SK-N-SH (cell line): ENCODE results near the gene EP400. TPM values are rescaled to one million over a fixed set of nuclear protein-coding genes. Genes with fewer than 3 reads are reported as not detected.

Source experiments
- CTCF ChIA-PET: fragments of 300-600, 350-600 bp; formaldehyde crosslinking; extraction: SDS; loops from one replicate; lab custom pipeline; 2021; lab: Yijun Ruan, JAX
- POLR2A ChIA-PET: fragments of 350-600 bp; sonication (Branson Sonifier 250); formaldehyde crosslinking; extraction: SDS; loops from one replicate; lab custom pipeline; 2020; ENCODE audit warnings: antibody characterized with exemption, inconsistent platforms; lab: Yijun Ruan, JAX
- DNase-seq: peaks from one replicate; pipeline ENCODE4 v3.0.0; 2012
- H2AFZ ChIP-seq: fragments of 200-600 bp; sonication (generic); 2 replicates; pipeline ENCODE4 v1.8.1; 2016; ENCODE audit warnings: antibody characterized with exemption, mild to moderate bottlenecking, low read depth
- H3F3A ChIP-seq: fragments of 200-600 bp; sonication (generic); replicated peaks from 2 replicates; pipeline ENCODE3; 2016; ENCODE audit warnings: antibody characterized with exemption, mild to moderate bottlenecking; ENCODE audit not compliant: insufficient read depth
- H3K27ac ChIP-seq, 2 experiments: fragments of 200-500 bp in 1 of 2; fragments of 200-600 bp in 1 of 2; sonication (Bioruptor generic) in 1 of 2; sonication (generic), shearing (Covaris generic) in 1 of 2; 2 replicates each; pipeline versions ENCODE4 v1.5.1 to v1.6.1; 2014 to 2016; ENCODE audit warnings: low read depth in 2 of 2, inconsistent platforms in 1 of 2, low read length in 1 of 2, mild to moderate bottlenecking in 1 of 2, mixed read lengths in 1 of 2
- H3K27me3 ChIP-seq: fragments of 200-600 bp; sonication (generic), shearing (Covaris generic); 2 replicates; pipeline ENCODE4 v1.6.1; 2016; ENCODE audit warnings: mixed run types; ENCODE audit not compliant: insufficient read depth
- H3K36me3 ChIP-seq, 2 experiments: fragments of 200-500 bp in 1 of 2; fragments of 200-600 bp in 1 of 2; sonication (Bioruptor generic) in 1 of 2; sonication (generic) in 1 of 2; replicated peaks in 1 of 2; 2 replicates each; pipeline versions ENCODE3 to v1.5.1; 2014 to 2016; ENCODE audit warnings: low read length in 1 of 2, mild to moderate bottlenecking in 1 of 2; ENCODE audit not compliant: insufficient read depth in 2 of 2, control insufficient read depth in 1 of 2
- H3K4me1 ChIP-seq, 2 experiments: fragments of 200-500 bp in 1 of 2; fragments of 200-600 bp in 1 of 2; sonication (Bioruptor generic) in 1 of 2; sonication (generic), shearing (Covaris generic) in 1 of 2; 2 replicates each; pipeline versions ENCODE4 v1.5.1 to v1.6.1; 2014 to 2016; ENCODE audit warnings: low read depth in 1 of 2, low read length in 1 of 2, mixed run types in 1 of 2; ENCODE audit not compliant: insufficient read depth in 2 of 2, control insufficient read depth in 1 of 2
- H3K4me2 ChIP-seq: fragments of 200-600 bp; sonication (generic), shearing (Covaris generic); 2 replicates; pipeline ENCODE4 v1.6.1; 2017; ENCODE audit warnings: mixed run types
- H3K4me3 ChIP-seq, 2 experiments: fragments of 200-500 bp in 1 of 2; fragments of 200-600 bp in 1 of 2; sonication (Bioruptor generic) in 1 of 2; sonication (generic), shearing (Covaris generic) in 1 of 2; 2 replicates each; pipeline versions ENCODE4 v1.5.1 to v1.8.1; 2014 to 2016; ENCODE audit warnings: low read depth in 2 of 2, inconsistent platforms in 1 of 2, low read length in 1 of 2, mild to moderate bottlenecking in 1 of 2, mixed read lengths in 1 of 2, moderate library complexity in 1 of 2
- H3K79me2 ChIP-seq: fragments of 200-600 bp; sonication (generic); 2 replicates; pipeline ENCODE4 v1.8.1; 2017; ENCODE audit warnings: mild to moderate bottlenecking; ENCODE audit not compliant: insufficient read depth
- H3K9ac ChIP-seq: fragments of 200-600 bp; sonication (generic); 2 replicates; pipeline ENCODE4 v1.6.1; 2017; ENCODE audit warnings: mixed run types
- H3K9me2 ChIP-seq: fragments of 200-600 bp; sonication (generic); 2 replicates; pipeline ENCODE4 v1.6.1; 2017; ENCODE audit warnings: mixed run types
- H3K9me3 ChIP-seq: fragments of 200-600 bp; sonication (generic); 2 replicates; pipeline ENCODE4 v1.6.1; 2017; ENCODE audit warnings: mixed run types, mild to moderate bottlenecking, moderate library complexity
- H4K20me1 ChIP-seq: fragments of 200-600 bp; sonication (generic); 2 replicates; pipeline ENCODE4 v1.6.1; 2017; ENCODE audit warnings: mild to moderate bottlenecking, mixed run types; ENCODE audit not compliant: insufficient read depth
- CHD2 ChIP-seq: fragments of 150-350 bp; IDR thresholded peaks from 2 replicates; pipeline ENCODE4 v1.6.1; 2018; ENCODE audit warnings: low read length; ENCODE audit not compliant: partially characterized antibody
- ELF1 ChIP-seq: IDR thresholded peaks from 2 replicates; pipeline ENCODE4 v1.4.0; 2012
- FOSL2 ChIP-seq: IDR thresholded peaks from 2 replicates; pipeline ENCODE4 v1.4.0; 2012; ENCODE audit warnings: low read depth, mild to moderate bottlenecking, moderate library complexity, borderline replicate concordance
- FOXM1 ChIP-seq: IDR thresholded peaks from 2 replicates; pipeline ENCODE4 v1.4.0; 2012; ENCODE audit warnings: low read depth, mild to moderate bottlenecking
- GABPA ChIP-seq: IDR thresholded peaks from 2 replicates; pipeline ENCODE4 v1.4.0; 2012; ENCODE audit warnings: low read depth, mild to moderate bottlenecking
- GATA2 ChIP-seq: sonication (generic); formaldehyde crosslinking; IDR thresholded peaks from 2 replicates; pipeline ENCODE4 v1.5.0; 2020; ENCODE audit warnings: mild to moderate bottlenecking, missing genetic modification reagents
- MEF2A ChIP-seq: IDR thresholded peaks from 2 replicates; pipeline ENCODE4 v1.4.0; 2012; ENCODE audit warnings: low read depth, borderline replicate concordance
- MXI1 ChIP-seq: IDR thresholded peaks from 2 replicates; pipeline ENCODE4 v1.6.1; 2012; ENCODE audit warnings: mild to moderate bottlenecking, low read depth, low read length, improper control_type of control experiment
- NFIC ChIP-seq: IDR thresholded peaks from 2 replicates; pipeline ENCODE4 v1.4.0; 2012; ENCODE audit warnings: borderline replicate concordance
- POLR2AphosphoS5 ChIP-seq: IDR thresholded peaks from 2 replicates; pipeline ENCODE4 v1.6.1; 2012; ENCODE audit warnings: low read depth, low read length
- RAD21 ChIP-seq: IDR thresholded peaks from 2 replicates; pipeline ENCODE4 v1.6.1; 2012; ENCODE audit warnings: mild to moderate bottlenecking, low read length
- RXRA ChIP-seq: IDR thresholded peaks from 2 replicates; pipeline ENCODE4 v1.4.0; 2012; ENCODE audit warnings: low read depth, mild to moderate bottlenecking, borderline replicate concordance
- SMC3 ChIP-seq: IDR thresholded peaks from 2 replicates; pipeline ENCODE4 v1.6.1; 2012; ENCODE audit warnings: low read depth, low read length, improper control_type of control experiment
- TAF1 ChIP-seq: IDR thresholded peaks from 2 replicates; pipeline ENCODE4 v1.6.1; 2012; ENCODE audit warnings: low read depth, mild to moderate bottlenecking, low read length, moderate library complexity, borderline replicate concordance
- TEAD4 ChIP-seq: IDR thresholded peaks from 2 replicates; pipeline ENCODE4 v1.4.0; 2012; ENCODE audit warnings: mild to moderate bottlenecking, borderline replicate concordance; ENCODE audit not compliant: insufficient read depth
- USF1 ChIP-seq: IDR thresholded peaks from 2 replicates; pipeline ENCODE4 v1.4.0; 2012; ENCODE audit warnings: low read depth, borderline replicate concordance
- USF2 ChIP-seq: fragments of 150-350 bp; IDR thresholded peaks from 2 replicates; pipeline ENCODE4 v1.6.1; 2017; ENCODE audit warnings: antibody characterized with exemption, low read length, low read depth, borderline replicate concordance
- YY1 ChIP-seq: IDR thresholded peaks from 2 replicates; pipeline ENCODE4 v1.4.0; 2012; ENCODE audit warnings: low read depth, mild to moderate bottlenecking
- WGBS: methylation state at CpG from one replicate; pipeline ENCODE4 v1.1.6; 2017; ENCODE audit warnings: low lambda C conversion rate; 5-methylcytosine and 5-hydroxymethylcytosine counted together
- polyA plus RNA-seq, 3 experiments: library from polyadenylated mRNA; depleted of rRNA; stranded (reverse); fragments of >200 nt; gene quantifications; 2 replicates each; pipeline ENCODE4 v1.2.3, GENCODE V29; 2012
- TF ChIP-seq, protein P1 (sequence below): IDR thresholded peaks from 2 replicates; pipeline ENCODE4 v1.4.0; 2012; ENCODE audit warnings: low read depth, borderline replicate concordance
- TF ChIP-seq, protein P2 (sequence below): fragments of 150-350 bp; IDR thresholded peaks from 2 replicates; pipeline ENCODE4 v1.6.1; 2016; ENCODE audit warnings: mild to moderate bottlenecking, low read depth, low read length
- TF ChIP-seq, protein P3 (sequence below): IDR thresholded peaks from 2 replicates; pipeline ENCODE4 v1.4.0; 2012; ENCODE audit warnings: low read depth

The EP400 gene
- polyA plus RNA-seq, 1 of the 3 experiments (the other 2 are of a cell fraction): 7.0 TPM

GRCh38 chr12:131908092-131909080 lies 41.4 kb upstream of the EP400 start (continued):
- TF ChIP-seq CHD2: no peak
- no peak for TF ChIP-seq YY1
- TF ChIP-seq, protein P1, sequence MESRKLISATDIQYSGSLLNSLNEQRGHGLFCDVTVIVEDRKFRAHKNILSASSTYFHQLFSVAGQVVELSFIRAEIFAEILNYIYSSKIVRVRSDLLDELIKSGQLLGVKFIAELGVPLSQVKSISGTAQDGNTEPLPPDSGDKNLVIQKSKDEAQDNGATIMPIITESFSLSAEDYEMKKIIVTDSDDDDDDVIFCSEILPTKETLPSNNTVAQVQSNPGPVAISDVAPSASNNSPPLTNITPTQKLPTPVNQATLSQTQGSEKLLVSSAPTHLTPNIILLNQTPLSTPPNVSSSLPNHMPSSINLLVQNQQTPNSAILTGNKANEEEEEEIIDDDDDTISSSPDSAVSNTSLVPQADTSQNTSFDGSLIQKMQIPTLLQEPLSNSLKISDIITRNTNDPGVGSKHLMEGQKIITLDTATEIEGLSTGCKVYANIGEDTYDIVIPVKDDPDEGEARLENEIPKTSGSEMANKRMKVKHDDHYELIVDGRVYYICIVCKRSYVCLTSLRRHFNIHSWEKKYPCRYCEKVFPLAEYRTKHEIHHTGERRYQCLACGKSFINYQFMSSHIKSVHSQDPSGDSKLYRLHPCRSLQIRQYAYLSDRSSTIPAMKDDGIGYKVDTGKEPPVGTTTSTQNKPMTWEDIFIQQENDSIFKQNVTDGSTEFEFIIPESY: no peak
- TF ChIP-seq USF2: no peak
- no peak for TF ChIP-seq TAF1

DNA sequence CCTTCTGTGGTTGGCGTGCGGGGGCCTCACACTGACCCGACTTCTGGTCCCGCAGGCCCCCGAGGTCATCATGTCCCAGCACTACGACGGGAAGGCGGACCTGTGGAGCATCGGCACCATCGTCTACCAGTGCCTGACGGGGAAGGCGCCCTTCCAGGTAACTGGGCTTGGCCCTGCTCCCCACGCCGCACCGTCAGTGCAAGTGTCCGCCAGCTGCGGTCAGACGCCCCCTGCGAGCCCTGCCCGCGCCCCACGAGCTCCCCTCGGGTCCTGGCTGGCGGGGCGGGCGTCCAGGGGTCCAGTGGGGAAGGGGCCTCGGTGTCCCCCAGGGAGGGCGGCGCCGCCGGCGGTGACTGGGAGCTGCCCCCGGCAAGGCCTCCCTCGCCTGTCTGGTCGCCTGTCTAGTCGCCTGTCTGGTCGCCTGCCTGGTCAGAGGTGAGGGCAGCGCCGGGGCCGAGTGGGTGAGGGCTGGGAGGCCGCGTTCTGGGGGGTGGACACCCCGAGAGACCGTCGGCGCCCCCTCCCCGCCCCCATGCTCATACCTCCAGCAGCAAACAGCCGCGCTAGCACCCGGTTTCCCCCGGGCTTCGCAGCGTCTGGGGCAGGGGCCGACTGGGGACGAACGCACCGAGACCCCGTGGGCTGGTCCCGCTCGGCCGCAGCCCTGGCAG lies 40.5 kb upstream of the EP400 start:
- POLR2A ChIA-PET: no interaction called here

More for the DNA sequence above, 40.5 kb upstream of the EP400 start:
- Histone ChIP-seq H4K20me1 (peaks cover 18% of the 10 kb centered on the region; the same call in 1 of the 2 replicates), H3K36me3 (peaks cover 0 to 32% of the 10 kb centered on the region in 2 experiments), H3K27ac (no peak overlapping the region), H3K4me3 (no peak overlapping the region), H3K9me3 (no peaks in the 10 kb centered on the region), H3K9ac (no peak overlapping the region), H3K9me2 (no peaks in the 10 kb centered on the region), H3K27me3 (no peaks in the 10 kb centered on the region), H3K4me2 (no peak overlapping the region), H3K4me1 (peaks cover 9 to 27% of the 10 kb centered on the region in 2 experiments; a peak in 2 of 4 replicates), H3K79me2 (0 out of 2 replicates have a peak, but pooled peaks cover 4% of the 10 kb centered on the region), H2AFZ (no peak overlapping the region), H3F3A (no peaks in the 10 kb centered on the region)
- TF ChIP-seq SMC3 (no peak), ELF1 (no peak), YY1 (no peak), FOSL2 (no peak), FOXM1 (no peak), NFIC (no peak), RAD21 (no peak), USF1 (no peak), CHD2 (no peak), MEF2A (no peak), POLR2AphosphoS5 (no peak), RXRA (no peak), TEAD4 (no peak), MXI1 (no peak), GABPA (no peak), GATA2 (CRISPR knock-in tag) (no peak)
- TF ChIP-seq, protein P1: no peak
- TF ChIP-seq, protein P2, sequence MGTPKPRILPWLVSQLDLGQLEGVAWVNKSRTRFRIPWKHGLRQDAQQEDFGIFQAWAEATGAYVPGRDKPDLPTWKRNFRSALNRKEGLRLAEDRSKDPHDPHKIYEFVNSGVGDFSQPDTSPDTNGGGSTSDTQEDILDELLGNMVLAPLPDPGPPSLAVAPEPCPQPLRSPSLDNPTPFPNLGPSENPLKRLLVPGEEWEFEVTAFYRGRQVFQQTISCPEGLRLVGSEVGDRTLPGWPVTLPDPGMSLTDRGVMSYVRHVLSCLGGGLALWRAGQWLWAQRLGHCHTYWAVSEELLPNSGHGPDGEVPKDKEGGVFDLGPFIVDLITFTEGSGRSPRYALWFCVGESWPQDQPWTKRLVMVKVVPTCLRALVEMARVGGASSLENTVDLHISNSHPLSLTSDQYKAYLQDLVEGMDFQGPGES: no peak
- TF ChIP-seq, protein P3, sequence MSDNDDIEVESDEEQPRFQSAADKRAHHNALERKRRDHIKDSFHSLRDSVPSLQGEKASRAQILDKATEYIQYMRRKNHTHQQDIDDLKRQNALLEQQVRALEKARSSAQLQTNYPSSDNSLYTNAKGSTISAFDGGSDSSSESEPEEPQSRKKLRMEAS: no peak
- WGBS: 92% methylated on average over 7 of the region's 61 CpGs
- CTCF ChIA-PET: no interaction called here
- DNase-seq: no peak
